Iris pigment epithelial cell (primary cell): ENCODE measurements around the gene MT1E.
A peak's percentile ranks its signal among the peaks of the same experiment; 100 is the strongest.
"Not testable (repeated sequence)": the region's sequence is repeated elsewhere in the genome, so short reads cannot be mapped to it uniquely, and the experiment has no call there.

Experiments
- DNase-seq: peaks from one replicate; pipeline ENCODE4 v3.0.0-alpha.2; 2011; ENCODE audit warnings: low read depth

The MT1E gene

GRCh38 chr16:56607109-56607618 lies 18.4 kb upstream of the MT1E start:
- peak; percentile 98 for DNase-seq

DNA sequence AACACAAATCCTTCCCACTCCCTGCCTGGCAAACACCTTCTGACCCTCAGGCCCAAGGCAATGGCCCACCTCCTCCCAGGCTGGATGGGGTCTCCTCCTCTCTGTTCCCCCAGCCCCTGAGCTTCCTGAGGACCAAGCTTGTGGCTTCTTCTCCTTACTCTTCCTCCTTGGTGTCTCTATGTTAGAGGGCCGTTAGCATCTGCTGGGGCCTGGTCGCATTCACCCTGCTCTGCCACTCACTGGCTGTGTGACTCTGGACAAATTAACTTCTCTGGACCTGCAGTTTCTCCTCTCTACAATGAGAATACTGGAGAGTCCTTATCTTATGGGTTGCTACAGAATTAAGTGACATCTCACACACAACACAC lies 17.9 kb upstream of the MT1E start:
- no peak for DNase-seq

GRCh38 chr16:56608043-56608875 lies 17.3 kb upstream of the MT1E start, which contains the start of gene MT2A:
Gene MT2A, plus strand, starts transcription at chr16:56608584. Its CDS starts 72 bp downstream, at chr16:56608656.
- DNase-seq = peak; percentile 99

- no peak for DNase-seq
Measured at GRCh38 chr16:56608876-56609462, 16.6 kb upstream of the MT1E start.

DNA sequence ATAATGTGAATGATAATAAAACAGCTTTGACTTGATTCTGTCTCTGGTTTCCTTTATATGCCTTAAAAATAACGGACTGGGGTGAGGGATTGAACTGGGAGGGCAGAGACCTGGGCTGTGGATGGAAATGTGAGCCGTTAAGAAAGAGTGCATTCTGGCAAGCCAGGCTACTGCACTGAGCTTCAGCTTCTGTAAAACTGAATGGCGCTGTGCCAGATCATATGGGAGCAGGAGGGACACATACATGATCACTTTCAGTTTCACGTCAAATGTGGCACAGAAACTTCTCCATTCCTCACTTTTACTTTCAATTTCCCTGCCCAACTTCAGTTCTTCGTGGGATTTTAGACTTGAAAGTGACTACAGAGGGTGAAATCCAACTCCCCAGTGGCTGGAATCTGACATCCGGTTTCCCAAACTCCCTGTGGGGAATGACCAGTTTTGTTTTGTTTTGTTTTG lies 16.1 kb upstream of the MT1E start:
- DNase-seq = peak; percentile 93

- DNase-seq = peak; percentile 98
Measured at GRCh38 chr16:56610017-56610608, 15.5 kb upstream of the MT1E start.

DNA sequence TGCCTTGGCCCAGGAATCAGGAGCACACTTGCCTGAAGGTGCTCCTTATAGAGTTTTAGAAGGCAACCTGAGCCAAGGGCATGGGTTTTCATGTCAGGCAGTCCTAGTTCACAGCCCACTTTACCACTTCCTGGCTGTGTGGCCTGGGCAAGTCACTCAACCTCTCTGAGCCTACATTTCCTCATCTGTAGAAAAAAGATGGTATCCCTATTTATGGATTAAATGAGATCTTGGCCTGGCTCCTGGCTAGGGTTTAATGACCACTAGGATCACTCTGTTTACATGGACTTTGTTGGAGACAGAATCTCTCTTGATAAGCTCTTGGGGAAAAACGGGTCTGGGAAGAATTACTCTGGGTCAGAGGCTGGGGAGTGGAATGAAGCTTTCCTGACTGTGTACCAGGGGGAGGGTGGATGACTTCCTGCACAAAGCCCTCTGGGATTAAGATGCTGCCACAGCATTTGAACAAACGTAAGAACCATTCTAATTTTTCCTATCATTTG lies 14.9 kb upstream of the MT1E start:
- DNase-seq = peak; percentile 70

- DNase-seq = peak; percentile 71
Measured at GRCh38 chr16:56611281-56611833, 14.2 kb upstream of the MT1E start.

- DNase-seq = no peak
Measured at GRCh38 chr16:56613706-56614105, 11.9 kb upstream of the MT1E start.

DNA sequence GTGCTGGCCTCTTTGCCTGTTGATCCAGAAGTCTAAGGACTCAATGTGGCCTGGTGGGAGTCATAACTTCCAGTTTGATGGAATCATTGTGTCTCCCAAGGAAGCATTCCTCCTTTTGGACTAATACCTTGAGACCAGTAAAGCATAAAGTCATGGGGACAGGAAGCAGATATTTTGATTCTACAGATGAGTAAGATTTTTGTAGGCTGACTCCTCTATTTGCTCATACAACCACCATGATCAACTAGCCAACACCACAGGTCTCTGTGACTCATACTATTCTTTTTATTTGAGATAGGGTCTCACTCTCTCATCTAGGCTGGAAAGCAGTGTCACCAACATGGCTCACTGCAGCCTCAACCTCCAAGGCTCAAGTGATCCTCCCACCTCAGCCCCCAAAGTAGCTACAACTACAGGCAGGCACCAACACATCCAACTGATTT lies 11.0 kb upstream of the MT1E start:
- DNase-seq = peak; percentile 81

DNA sequence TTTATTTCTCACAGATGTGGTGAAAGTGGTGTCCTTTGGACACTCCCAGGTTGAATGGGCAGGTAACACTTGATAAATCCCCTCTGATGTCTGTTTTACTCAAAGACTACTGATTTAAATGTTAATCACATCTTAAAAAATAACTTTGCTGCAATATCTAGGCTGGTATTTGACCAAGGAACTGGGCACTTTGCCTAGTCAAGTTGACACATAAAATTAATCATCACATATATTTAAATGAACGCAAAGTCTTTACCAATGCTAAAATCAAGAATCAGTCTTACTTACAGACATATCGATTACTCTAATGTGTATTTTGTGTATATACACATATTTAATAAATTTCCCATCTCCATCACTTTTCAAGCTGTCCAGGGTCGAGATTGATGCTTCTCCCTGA lies 10.2 kb upstream of the MT1E start:
- peak; percentile 54 for DNase-seq

DNA sequence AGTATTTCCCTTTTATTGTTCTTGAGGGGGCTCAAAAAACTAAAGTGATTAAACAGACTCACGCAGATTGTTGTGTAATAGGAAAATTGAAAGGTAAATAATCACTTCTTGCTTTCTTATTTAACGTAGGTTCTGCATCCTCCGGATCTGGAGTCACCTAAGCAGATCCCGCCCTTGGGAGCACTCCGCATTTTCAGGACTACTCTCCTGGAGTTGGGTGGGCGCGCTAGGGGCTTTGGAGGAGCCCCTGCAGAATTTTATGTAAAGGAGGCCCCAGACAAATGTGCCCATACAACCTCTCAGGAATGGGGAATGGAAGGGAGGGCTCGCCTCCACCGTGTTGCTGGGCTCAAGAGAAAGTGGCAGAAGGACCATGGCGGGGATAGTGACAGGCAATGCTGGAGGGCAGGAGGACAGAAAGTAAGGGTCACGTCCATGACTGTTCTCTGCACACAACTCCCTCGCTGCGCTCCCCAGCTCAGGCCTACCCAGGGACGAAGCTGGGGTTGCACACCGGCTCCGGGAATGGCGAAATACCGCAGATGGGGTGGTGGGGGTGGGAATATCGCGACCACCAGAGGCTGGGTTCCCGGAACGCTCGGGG lies 8.9 kb upstream of the MT1E start:
- DNase-seq = no peak

DNA sequence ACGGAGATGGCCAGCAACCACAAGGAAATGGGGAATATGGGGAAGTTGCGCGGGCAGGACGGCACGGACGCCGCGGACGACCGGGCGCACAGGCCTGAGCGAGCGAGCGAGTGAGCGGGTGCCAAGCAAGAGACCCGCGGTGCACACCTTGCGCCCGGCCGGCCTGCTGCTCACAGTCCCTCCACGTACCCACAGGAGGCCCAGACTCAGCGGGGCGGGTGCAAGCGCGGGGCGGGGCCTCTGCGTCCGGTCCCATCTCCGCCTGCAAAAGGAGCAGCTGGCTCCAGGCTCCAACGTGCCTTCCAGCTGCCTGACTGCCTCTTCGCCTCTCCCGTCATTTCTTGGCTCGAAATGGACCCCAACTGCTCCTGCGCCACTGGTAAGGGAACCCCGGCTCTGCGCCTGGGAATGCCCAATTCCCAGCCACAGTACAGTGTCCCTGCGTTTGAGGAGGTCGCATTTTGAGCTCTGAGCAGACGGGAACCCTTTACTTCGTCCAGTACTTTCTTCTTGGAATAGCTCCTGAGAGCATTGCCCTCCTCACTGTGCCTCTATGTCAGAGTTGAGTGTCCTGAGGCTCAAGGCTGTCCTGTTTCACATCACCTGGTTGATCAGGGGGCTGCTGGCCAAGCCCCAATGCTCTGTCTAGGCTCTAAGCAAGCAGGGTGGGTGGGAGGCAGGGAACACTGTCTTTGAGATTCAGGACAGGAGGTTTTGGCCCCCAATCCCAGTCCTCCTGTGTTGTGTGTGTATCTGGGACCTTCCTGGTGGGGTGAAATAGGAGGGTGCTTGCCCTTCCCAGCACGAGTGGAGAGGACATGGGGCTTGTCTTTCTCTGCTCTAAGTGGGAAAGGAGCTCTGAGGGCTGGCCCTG lies 8.1 kb upstream of the MT1E start:
- peak; percentile 82 for DNase-seq

GRCh38 chr16:56618138-56618537 lies 7.4 kb upstream of the MT1E start:
- DNase-seq = no peak

DNA sequence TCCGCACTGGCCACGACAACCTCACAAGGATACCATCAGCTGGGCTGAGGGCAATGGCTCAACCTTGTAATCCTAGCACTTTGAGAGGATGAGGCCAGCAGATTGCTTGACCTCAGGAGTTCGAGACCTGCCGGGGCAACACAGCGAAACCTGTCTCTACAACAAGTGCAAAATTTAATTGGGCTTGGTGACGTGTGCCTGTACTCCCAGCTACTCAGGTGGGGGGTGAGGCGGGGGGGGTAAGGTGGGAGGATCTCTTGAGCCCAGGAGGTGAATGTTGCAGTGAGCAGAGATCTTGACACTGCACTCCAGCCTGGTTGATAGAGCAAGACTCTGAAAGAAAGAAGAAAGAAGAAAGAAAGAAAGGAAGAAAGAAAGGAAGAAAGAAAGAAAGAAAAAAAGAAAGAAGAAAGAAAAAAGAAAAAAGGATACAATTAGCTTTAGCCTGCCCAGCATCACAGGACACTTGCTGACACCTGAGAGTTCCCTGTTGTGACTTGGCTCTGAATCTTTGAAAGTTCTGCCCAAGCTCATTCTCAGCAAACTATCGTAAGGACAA lies 5.2 kb upstream of the MT1E start:
- no peak for DNase-seq

DNA sequence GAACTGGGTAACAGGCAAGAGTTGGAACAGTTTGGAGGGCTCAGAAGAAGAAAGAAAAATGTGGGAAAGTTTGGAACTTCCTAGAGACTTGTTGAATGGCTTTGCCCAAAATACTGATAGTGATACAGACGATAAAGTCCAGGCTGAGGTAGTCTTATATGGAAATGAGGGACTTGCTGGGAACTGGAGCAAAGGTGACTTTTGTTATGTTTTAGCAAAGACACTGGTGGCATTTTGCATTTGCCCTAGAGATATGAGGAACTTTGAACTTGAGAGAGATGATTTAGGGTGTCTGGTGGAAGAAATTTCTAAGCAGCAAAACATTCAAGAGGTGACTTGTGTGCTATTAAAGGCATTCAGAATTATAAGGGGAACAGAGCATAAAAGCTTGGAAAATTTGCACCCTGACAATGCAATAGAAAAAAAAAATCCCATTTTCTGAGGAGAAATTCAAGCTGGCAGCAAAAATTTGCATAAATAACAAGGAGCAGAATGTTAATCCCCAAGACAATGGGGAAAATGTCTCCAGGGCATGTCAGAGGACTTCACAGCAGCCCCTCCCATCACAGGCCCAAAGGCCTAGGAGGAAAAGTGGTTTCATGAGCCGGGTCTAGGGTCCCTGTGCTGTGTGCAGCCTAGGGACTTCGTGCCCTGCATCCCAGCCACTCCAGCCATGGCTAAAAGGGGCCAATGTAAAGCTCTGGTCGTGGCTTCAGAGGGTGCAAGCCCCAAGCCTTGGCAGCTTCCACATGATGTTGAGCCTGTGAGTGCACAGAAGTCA lies 3.7 kb upstream of the MT1E start:
- not testable (repeated sequence) for DNase-seq

DNA sequence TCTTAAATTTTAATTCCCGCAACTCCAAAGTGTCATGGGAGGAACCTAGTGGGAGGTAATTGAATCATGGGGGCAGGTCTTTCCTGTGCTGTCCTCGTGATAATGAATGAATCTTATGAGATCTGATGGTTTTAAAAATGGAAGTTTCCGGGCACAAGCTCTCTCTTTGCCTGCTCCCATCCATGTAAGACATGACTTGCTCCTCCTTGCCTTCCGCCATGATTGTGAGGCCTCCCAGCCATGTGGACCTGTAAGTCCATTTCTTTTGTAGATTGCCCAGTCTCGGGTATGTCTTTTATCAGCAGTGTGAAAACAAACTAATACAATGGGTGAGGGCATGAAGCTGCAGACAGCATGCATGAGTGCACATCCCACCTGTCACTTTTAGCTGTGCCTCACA lies 2.4 kb upstream of the MT1E start:
- DNase-seq = not testable (repeated sequence)

DNA sequence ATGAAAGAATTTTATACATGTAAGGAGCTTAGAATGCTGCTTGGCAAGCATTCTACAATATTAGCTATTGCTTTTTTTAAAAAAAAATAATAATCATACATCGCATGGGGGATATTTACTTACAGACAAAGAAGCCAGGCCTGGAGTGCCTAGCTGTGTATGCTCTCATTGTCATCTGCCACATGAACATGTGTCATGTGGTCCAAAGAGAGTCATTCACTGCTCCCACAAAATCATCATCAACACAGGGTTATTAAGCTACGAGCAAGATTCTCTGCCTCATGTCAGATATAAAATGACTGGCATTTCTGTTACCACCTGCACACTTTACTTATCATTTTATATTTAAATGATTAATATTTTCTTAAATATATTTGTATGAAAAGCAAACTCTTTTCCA lies 1.9 kb upstream of the MT1E start:
- DNase-seq = no peak

- peak; percentile 92 for DNase-seq
Measured at GRCh38 chr16:56625943-56626654, 518 bp downstream of the MT1E start.
